Activated B cell treated with CpG ODN at 0.5 μM for 24 hours (primary cell): Measurements from ENCODE around the gene SLFN5. TPM values are rescaled to one million over a fixed set of nuclear protein-coding genes. Genes with fewer than 3 reads are reported as not detected.

Source experiments
- ATAC-seq: fragments of 200-7000 bp; cut with Tn5 transposase; one replicate; pipeline ENCODE4 v1.10.0; 2021; ENCODE audit warnings: low read depth, mild to moderate bottlenecking, moderate library complexity
- CTCF ChIA-PET: fragments of 350-600 bp; sonication (Branson Sonifier 250); formaldehyde crosslinking; loops from one replicate; lab custom pipeline; 2021; ENCODE audit warnings: antibody characterized with exemption; lab: Charles Lee
- POLR2A ChIA-PET: fragments of 350-600 bp; sonication (Branson Sonifier 250); formaldehyde crosslinking; loops from one replicate; lab custom pipeline; 2021; ENCODE audit warnings: antibody characterized with exemption; lab: Charles Lee
- DNase-seq: peaks from one replicate; pipeline ENCODE4 v3.0.0; 2022
- H3K27ac Mint-ChIP-seq: one replicate; pipeline ENCODE4 v1.8.0; 2020; ENCODE audit warnings: mixed read lengths
- H3K27me3 Mint-ChIP-seq: one replicate; pipeline ENCODE4 v1.8.0; 2021; ENCODE audit warnings: mixed read lengths
- H3K36me3 Mint-ChIP-seq: one replicate; pipeline ENCODE4 v1.8.0; 2021; ENCODE audit warnings: low read depth, mixed read lengths
- H3K4me1 Mint-ChIP-seq: one replicate; pipeline ENCODE4 v1.8.0; 2021; ENCODE audit warnings: mixed read lengths
- H3K4me3 Mint-ChIP-seq: one replicate; pipeline ENCODE4 v1.8.0; 2020; ENCODE audit warnings: mild to moderate bottlenecking, mixed read lengths
- H3K9me3 Mint-ChIP-seq: one replicate; pipeline ENCODE4 v1.8.0; 2020; ENCODE audit warnings: mixed read lengths
- intact Hi-C: fragments of 100-400 bp; cut with micrococcal nuclease; formaldehyde crosslinking; loops from one replicate; pipeline ENCODE4 v1.15.1; 2024
- total RNA-seq: library from RNA; stranded (reverse); gene quantifications from 2 replicates; pipeline ENCODE4 v1.2.3, GENCODE V29; 2022
- TF ChIP-seq, protein P1 (sequence below): fragments of 200-600 bp; IDR thresholded peaks from one replicate; pipeline ENCODE4 v1.8.0; 2022; ENCODE audit warnings: antibody characterized with exemption, mild to moderate bottlenecking

SLFN5 gene
- total RNA-seq, 1 donor from 2014 or later: 15.2 TPM

GRCh38 chr17:35291802-35292201, 48.9 kb downstream of the SLFN5 start:
- POLR2A ChIA-PET: no interaction called here
- H3K4me1 Mint-ChIP-seq: peaks cover 11% of the 10 kb centered on the region
- intact Hi-C loops: no loop called here
- DNase-seq (no peak), ATAC-seq (no peak)
- H3K9me3 Mint-ChIP-seq: peaks cover 8% of the 10 kb centered on the region
- CTCF ChIA-PET: no interaction called here
- no peaks in the 10 kb centered on the region for H3K36me3 Mint-ChIP-seq
- H3K27me3 Mint-ChIP-seq: peaks cover 9% of the 10 kb centered on the region
- H3K4me3 Mint-ChIP-seq: no peak overlapping the region
- no peak overlapping the region for H3K27ac Mint-ChIP-seq
- TF ChIP-seq, protein P1, sequence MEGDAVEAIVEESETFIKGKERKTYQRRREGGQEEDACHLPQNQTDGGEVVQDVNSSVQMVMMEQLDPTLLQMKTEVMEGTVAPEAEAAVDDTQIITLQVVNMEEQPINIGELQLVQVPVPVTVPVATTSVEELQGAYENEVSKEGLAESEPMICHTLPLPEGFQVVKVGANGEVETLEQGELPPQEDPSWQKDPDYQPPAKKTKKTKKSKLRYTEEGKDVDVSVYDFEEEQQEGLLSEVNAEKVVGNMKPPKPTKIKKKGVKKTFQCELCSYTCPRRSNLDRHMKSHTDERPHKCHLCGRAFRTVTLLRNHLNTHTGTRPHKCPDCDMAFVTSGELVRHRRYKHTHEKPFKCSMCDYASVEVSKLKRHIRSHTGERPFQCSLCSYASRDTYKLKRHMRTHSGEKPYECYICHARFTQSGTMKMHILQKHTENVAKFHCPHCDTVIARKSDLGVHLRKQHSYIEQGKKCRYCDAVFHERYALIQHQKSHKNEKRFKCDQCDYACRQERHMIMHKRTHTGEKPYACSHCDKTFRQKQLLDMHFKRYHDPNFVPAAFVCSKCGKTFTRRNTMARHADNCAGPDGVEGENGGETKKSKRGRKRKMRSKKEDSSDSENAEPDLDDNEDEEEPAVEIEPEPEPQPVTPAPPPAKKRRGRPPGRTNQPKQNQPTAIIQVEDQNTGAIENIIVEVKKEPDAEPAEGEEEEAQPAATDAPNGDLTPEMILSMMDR: no peak

GRCh38 chr17:35293151-35293847, 50.4 kb downstream of the SLFN5 start:
- peaks cover 12% of the 10 kb centered on the region for H3K27me3 Mint-ChIP-seq
- CTCF ChIA-PET: no interaction called here
- H3K27ac Mint-ChIP-seq: no peak overlapping the region
- no peaks in the 10 kb centered on the region for H3K36me3 Mint-ChIP-seq
- POLR2A ChIA-PET: no interaction called here
- TF ChIP-seq, protein P1: no peak
- H3K4me3 Mint-ChIP-seq: no peak overlapping the region
- peaks cover 8% of the 10 kb centered on the region for H3K9me3 Mint-ChIP-seq
- peaks cover 9% of the 10 kb centered on the region for H3K4me1 Mint-ChIP-seq
- ATAC-seq: no peak
- no peak for DNase-seq
- intact Hi-C loops: no loop called here

DNA sequence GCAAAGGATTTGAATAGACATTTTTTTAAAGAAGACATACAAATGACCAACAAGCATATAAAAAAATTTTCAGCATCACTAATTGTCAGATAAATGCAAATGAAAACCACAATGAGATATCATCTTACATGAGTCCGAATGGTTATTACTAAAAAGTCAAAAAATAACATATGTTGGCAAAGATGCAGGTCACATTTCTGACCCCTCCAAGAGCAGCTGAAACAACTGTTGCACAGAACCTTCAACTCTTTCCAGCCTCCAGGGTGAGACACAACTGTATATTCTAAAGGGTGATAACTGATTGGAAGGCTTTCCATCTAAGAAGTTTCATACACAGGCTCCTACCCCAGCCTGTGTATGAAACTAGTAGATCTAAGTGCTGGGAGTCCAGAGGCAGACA, 51.9 kb downstream of the SLFN5 start:
- Mint-ChIP-seq H3K36me3 (no peaks in the 10 kb centered on the region), H3K27ac (no peak overlapping the region), H3K9me3 (peaks cover 5% of the 10 kb centered on the region), H3K27me3 (peaks cover 23% of the 10 kb centered on the region), H3K4me3 (no peak overlapping the region), H3K4me1 (no peaks in the 10 kb centered on the region)
- intact Hi-C loops: no loop called here
- ChIA-PET POLR2A (no interaction called here), CTCF (no interaction called here)
- ATAC-seq: no peak
- TF ChIP-seq, protein P1: no peak
- no peak for DNase-seq

DNA sequence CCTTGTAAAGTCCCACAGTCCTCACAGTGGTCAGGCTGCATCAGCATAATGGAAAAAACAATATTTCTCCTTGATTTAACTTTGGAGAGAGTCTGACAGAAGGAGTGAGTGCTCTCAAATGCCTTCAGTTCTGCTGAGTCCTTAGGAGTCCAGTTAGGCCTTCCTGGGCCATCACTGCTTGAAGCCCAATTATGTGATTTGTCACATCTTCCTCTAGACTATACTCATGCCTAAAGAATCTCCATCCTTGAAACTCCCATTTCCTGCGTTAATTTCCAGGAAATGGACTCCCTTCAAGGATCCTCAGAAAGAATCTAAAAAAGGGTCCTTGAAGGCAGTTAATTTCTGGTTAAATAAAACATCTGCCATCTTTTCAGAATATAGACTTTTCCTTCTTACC, 52.8 kb downstream of the SLFN5 start:
- TF ChIP-seq, protein P1: no peak
- Mint-ChIP-seq H3K9me3 (peaks cover 5% of the 10 kb centered on the region), H3K27me3 (peaks cover 18% of the 10 kb centered on the region), H3K4me1 (no peaks in the 10 kb centered on the region), H3K27ac (no peak overlapping the region), H3K36me3 (no peaks in the 10 kb centered on the region), H3K4me3 (no peak overlapping the region)
- CTCF ChIA-PET: no interaction called here
- intact Hi-C loops: no loop called here
- POLR2A ChIA-PET: no interaction called here
- DNase-seq: no peak
- ATAC-seq: no peak

DNA sequence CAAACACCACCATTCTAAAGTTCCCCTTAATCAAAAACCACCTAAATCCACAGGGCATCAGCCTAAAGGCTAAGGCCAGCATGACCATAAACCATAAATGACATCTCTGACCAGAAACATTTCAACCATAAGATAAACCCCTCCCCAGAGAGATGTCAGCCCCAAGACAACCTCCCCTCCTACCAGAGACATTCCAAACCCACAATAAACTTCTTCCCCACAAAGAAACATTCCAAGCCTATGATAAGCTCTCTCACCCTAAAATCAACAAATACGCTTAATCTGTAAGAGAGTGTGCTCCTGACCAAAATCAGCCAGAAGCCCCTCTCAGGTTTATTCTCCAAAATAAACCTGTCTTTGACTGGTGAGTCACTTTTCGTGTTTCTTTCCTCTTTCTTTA, 54.8 kb downstream of the SLFN5 start:
- H3K4me1 Mint-ChIP-seq: no peaks in the 10 kb centered on the region
- TF ChIP-seq, protein P1: no peak
- intact Hi-C loops: no loop called here
- no peak overlapping the region for H3K4me3 Mint-ChIP-seq
- DNase-seq: no peak
- no peak overlapping the region for H3K27ac Mint-ChIP-seq
- peaks cover 9% of the 10 kb centered on the region for H3K9me3 Mint-ChIP-seq
- peaks cover 3% of the 10 kb centered on the region for H3K36me3 Mint-ChIP-seq
- ChIA-PET POLR2A (interaction anchor here (0.6 kb wide), 1 partner anchor 894 kb away, joined by 3 read pairs; no protein-coding TSS in a partner anchor), CTCF (no interaction called here)
- no peak for ATAC-seq
- H3K27me3 Mint-ChIP-seq: peaks cover 17% of the 10 kb centered on the region
